ENCODE measurements around the gene GFOD2. TPM values are rescaled to one million over a fixed set of nuclear protein-coding genes. Genes with fewer than 3 reads are reported as not detected.

The GFOD2 gene
- total RNA-seq, 2 donors from 2014 or later: 10.9 to 12.9 TPM

- Mint-ChIP-seq H3K27ac (peak within 1 kb of the TSS; percentile 96), H3K36me3 (peaks cover 10% of the 10 kb centered on the region in 2 donors), H3K9me3 (no peaks in the 10 kb centered on the region)
- DNase-seq (ENCODE audit: low spot score in 2 of 2) (peak; percentile 91 to 96), ATAC-seq (peak; percentile 86 to 90)
Observed at GRCh38 chr16:67660564-67661028, 58.5 kb downstream of the GFOD2 start, which contains the start of gene PARD6A. Gene PARD6A (plus strand): TSS chr16:67660960. CDS start chr16:67661039, 79 bp downstream.

- peak; percentile 67 to 74 for ATAC-seq
Observed at GRCh38 chr16:67659675-67660563, 59.2 kb downstream of the GFOD2 start, which contains the start of gene ACD. Gene ACD (minus strand): TSS chr16:67660260. CDS start chr16:67660220, 40 bp downstream.

DNA sequence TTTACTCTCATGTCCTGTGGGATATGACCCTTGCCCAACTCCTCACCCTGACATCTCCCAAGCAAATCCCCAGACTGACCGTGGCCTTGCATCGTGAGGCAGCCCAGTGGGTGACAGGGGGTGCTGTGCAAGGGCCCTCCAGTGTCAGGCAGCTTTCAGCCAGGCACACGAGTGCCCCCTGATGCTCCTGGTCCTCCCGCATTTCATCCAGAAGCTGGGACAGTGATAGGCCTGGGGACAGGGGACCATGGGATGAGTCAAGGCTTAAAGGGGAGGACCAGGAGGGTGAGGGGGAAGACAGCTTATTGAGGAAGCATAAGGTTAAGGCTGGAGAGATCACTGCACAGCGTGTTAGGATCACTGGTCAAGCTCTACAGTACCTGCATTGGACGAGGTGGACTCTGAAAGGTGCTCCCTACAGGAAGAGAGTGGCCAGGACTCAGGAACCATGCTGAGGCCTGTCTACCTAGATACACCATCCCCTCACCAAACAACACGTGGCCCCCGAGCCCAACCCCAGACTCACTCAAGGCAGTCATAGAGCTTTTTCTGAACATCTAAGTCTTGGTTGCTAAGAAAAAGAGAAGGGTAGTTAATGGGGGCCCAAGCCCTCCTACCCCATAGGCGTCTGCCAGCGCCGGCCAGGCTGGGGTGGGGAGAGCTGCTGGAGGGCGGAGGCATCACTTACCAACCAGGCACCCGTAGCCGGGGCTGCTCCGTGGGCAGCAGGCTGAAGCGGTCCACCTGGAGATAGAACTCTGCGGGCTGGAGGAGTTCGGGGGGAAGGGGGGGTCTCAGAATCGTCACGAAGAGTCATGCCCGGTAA is 60.1 kb downstream of the GFOD2 start:
- H3K27ac Mint-ChIP-seq: peak overlapping the region; percentile 93 to 96

More at GRCh38 chr16:67659675-67660563, 59.2 kb downstream of the GFOD2 start, which contains the start of gene ACD:
- Mint-ChIP-seq H3K36me3 (peaks cover 10% of the 10 kb centered on the region in 2 donors), H3K9me3 (no peaks in the 10 kb centered on the region), H3K27ac (peak within 1 kb of the TSS; percentile 96)
- DNase-seq (ENCODE audit: low spot score in 2 of 2): peak; percentile 95 to 98

DNA sequence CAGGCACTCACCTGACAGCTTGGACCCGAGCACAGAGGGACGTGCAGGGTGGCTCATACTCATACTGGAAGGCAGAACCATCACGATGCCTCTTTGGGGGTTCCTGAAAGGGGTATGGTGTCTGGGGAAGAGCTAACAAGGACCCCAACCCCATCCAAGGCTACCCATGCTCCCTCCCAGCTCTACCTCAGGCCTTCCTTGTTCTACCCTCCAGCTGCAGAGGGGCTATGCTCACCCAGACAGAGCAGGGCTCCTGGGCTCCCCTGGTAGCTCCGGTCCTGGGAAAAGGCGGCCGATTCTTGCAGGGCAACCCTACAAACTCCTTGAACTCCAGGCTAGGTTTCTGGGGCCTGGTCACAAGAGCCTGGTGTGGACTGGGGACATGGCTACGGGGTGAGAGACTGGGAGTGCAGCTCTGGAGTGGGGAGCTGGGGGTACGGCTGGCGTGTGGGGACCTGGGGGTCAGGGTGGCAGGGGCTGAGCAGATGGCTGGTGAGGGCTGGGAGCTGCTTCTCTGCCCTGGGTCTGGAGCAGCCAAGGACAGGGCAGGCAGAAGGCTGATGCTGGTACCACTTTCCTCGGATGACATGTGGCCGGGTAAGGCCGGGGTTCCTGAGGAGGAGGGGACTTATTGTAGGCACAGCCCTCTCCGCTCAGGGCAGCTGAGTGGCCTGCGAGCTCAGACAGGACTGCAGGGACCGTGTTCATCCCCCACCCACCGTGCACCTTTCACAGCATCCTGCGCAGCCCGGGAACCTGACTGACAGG is 61.2 kb downstream of the GFOD2 start:
- Mint-ChIP-seq H3K27ac (peak overlapping the region; percentile 44 to 50), H3K9me3 (no peaks in the 10 kb centered on the region), H3K36me3 (peaks cover 10% of the 10 kb centered on the region in 2 donors)
- ATAC-seq (no peak), DNase-seq (ENCODE audit: low spot score in 2 of 2) (no peak)

More for the DNA sequence above, 60.1 kb downstream of the GFOD2 start:
- DNase-seq (ENCODE audit: low spot score in 2 of 2) (no peak), ATAC-seq (no peak)
- H3K36me3 Mint-ChIP-seq: peaks cover 10% of the 10 kb centered on the region in 2 donors
- no peaks in the 10 kb centered on the region for H3K9me3 Mint-ChIP-seq

GRCh38 chr16:67657017-67657608 is 62.0 kb downstream of the GFOD2 start:
- H3K27ac Mint-ChIP-seq: peak overlapping the region in 1 of 2 donors; percentile 44
- DNase-seq (ENCODE audit: low spot score in 2 of 2) (no peak), ATAC-seq (no peak)
- no peaks in the 10 kb centered on the region for H3K9me3 Mint-ChIP-seq
- peaks cover 10 to 12% of the 10 kb centered on the region in 2 donors for H3K36me3 Mint-ChIP-seq

DNA sequence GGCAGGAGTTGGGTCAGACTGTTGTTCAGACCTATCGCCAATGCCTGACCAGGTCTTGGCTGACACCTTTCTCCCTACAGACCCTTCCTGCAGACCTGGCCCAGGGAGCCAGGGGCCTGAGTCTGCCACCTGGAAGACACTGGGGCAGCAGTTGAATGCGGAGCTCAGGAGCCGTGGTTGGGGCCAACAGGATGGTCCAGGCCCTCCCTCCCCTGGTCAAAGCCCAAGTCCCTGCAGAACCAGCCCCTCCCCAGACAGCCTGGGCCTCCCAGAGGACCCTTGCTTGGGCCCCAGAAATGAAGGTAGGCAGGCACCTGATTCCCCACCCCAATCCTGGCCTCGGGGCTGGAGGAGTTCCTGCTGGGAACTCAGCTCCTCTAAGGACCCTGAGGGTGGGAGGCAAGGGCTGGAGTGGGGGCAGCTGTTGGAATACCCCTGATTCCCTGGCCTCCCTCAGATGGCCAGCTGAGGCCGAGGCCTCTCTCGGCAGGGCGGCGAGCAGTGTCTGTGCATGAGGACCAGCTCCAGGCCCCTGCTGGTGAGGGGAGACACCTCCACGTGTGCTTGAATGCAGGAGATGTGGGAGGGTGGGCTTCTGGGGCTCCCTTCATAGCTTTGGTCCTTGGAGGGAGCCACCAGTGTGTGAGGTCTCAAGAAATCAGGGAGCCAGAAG is 62.6 kb downstream of the GFOD2 start:
- Mint-ChIP-seq H3K9me3 (no peaks in the 10 kb centered on the region), H3K36me3 (peaks cover 10 to 19% of the 10 kb centered on the region in 2 donors), H3K27ac (no peak overlapping the region)
- ATAC-seq (no peak), DNase-seq (ENCODE audit: low spot score in 2 of 2) (no peak)

DNA sequence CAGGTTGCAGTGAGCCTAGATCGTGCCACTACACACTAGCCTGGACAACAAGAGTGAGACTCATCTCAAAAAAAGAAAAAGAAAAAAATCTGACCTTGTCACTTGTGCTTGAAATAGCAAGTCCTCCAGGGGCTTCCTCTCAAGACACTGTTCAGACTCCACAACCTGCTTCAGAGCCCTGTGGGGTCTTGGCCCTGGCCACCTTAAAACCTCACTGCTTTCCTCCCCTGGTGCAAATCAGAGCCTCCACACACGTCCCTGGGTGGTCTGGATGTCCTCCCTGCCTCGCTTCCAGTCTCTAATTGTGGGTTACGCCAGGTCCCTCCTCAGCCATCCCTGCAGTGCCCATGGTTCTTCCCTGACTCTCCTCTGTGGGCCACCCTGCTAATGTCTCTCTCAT is 63.8 kb downstream of the GFOD2 start:
- peaks cover 10 to 23% of the 10 kb centered on the region in 2 donors for H3K36me3 Mint-ChIP-seq
- H3K9me3 Mint-ChIP-seq: no peaks in the 10 kb centered on the region
- ATAC-seq (no peak), DNase-seq (ENCODE audit: low spot score in 2 of 2) (no peak)
- H3K27ac Mint-ChIP-seq: peak overlapping the region; percentile 31 to 37

DNA sequence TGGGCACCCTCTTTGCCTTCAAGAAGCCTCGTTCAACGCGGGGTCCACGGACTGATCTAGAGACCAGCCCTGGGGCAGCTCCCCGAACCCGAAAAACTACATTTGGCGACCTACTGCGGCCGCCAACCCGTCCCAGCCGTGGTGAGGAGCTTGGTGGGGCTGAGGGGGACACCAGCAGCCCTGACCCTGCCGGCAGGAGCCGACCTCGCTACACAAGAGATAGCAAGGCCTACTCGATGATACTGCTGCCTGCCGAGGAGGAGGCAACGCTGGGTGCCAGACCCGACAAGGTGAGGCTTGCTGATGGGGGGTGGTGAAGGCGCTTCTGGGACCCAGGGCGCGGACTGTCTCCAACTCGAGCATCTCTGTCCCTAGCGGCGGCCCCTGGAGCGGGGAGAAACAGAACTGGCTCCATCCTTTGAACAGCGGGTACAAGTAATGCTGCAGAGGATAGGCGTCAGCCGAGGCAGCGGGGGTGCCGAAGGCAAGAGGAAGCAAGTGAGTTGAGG is 64.7 kb downstream of the GFOD2 start:
- ATAC-seq: no peak
- H3K36me3 Mint-ChIP-seq: peaks cover 6 to 25% of the 10 kb centered on the region in 2 donors
- no peak for DNase-seq (ENCODE audit: low spot score in 2 of 2)
- H3K9me3 Mint-ChIP-seq: no peaks in the 10 kb centered on the region
- H3K27ac Mint-ChIP-seq: peak overlapping the region in 1 of 2 donors; percentile 15

- no peak for ATAC-seq
- Mint-ChIP-seq H3K27ac (peak overlapping the region in 1 of 2 donors; percentile 59), H3K9me3 (no peaks in the 10 kb centered on the region), H3K36me3 (peaks cover under 1 to 19% of the 10 kb centered on the region in 2 donors)
- no peak for DNase-seq (ENCODE audit: low spot score in 2 of 2)
Observed at GRCh38 chr16:67653789-67654402, 65.2 kb downstream of the GFOD2 start.

GRCh38 chr16:67653128-67653788 is 65.9 kb downstream of the GFOD2 start:
- no peak for DNase-seq (ENCODE audit: low spot score in 2 of 2)
- peaks cover 0 to 18% of the 10 kb centered on the region in 2 donors for H3K36me3 Mint-ChIP-seq
- H3K27ac Mint-ChIP-seq: no peak overlapping the region
- no peak for ATAC-seq
- no peaks in the 10 kb centered on the region for H3K9me3 Mint-ChIP-seq

- DNase-seq (ENCODE audit: low spot score in 2 of 2): no peak
- H3K27ac Mint-ChIP-seq: no peak overlapping the region
Observed at GRCh38 chr16:67652578-67653127, 66.5 kb downstream of the GFOD2 start.

DNA sequence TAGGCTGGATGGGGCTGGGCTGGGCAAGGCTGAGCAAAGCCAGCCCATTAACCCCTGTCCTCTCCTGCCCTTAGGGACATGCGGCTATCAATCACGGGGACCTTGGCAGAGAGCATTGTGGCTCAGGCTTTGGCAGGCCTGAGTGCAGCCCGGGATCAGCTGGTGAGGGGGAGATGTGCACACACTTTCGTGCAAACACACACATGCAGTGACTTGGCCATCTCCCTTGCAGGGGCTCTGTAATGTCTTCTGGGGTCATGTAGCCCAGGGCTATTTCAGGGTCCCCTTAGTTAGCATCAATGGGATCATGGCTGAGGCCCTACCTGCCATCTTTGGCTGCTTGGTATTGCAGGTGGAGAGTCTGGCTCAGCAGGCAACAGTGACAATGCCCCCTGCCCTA is 67.3 kb downstream of the GFOD2 start:
- H3K9me3 Mint-ChIP-seq: no peaks in the 10 kb centered on the region
- peaks cover 0 to 18% of the 10 kb centered on the region in 2 donors for H3K36me3 Mint-ChIP-seq
- no peak for DNase-seq (ENCODE audit: low spot score in 2 of 2)
- ATAC-seq: no peak
- H3K27ac Mint-ChIP-seq: peak overlapping the region in 1 of 2 donors; percentile 22

More at GRCh38 chr16:67652578-67653127, 66.5 kb downstream of the GFOD2 start:
- Mint-ChIP-seq H3K9me3 (no peaks in the 10 kb centered on the region), H3K36me3 (peaks cover 0 to 18% of the 10 kb centered on the region in 2 donors)
- ATAC-seq: no peak

- ATAC-seq (no peak), DNase-seq (ENCODE audit: low spot score in 2 of 2) (no peak)
- H3K9me3 Mint-ChIP-seq: no peaks in the 10 kb centered on the region
- peak overlapping the region; percentile 1 to 86 for H3K27ac Mint-ChIP-seq
- H3K36me3 Mint-ChIP-seq: peaks cover 0 to 18% of the 10 kb centered on the region in 2 donors
Observed at GRCh38 chr16:67651039-67651438, 68.1 kb downstream of the GFOD2 start.

DNA sequence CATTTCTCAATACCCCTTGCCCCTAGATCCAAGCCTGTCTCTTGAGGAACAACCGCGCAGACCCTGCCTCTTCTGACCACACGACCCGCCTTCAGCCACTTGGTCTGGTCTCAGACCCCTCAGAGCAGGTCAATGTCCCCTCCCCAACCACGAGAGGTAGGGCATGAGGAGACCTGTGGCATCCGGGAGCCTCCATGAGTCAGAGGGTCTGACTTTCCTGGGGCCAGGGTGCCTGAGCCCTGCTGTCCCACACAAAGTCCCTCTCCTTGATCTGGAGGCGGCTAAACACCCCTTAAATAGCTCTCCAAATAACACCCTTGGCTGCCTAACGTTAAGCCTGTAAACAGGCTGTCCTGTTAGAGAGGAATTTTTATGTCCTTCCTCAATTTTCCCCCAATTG is 69.1 kb downstream of the GFOD2 start:
- H3K9me3 Mint-ChIP-seq: no peaks in the 10 kb centered on the region
- H3K27ac Mint-ChIP-seq: peak overlapping the region; percentile 1 to 86
- peaks cover 0 to 18% of the 10 kb centered on the region in 2 donors for H3K36me3 Mint-ChIP-seq
- DNase-seq (ENCODE audit: low spot score in 2 of 2) (no peak), ATAC-seq (no peak)

Measured in activated naive CD4-positive, alpha-beta T cell treated with anti-CD3 and anti-CD28 coated beads, Interleukin-2, amount 50 U/mL, for 72 hours (primary cell).